HCT116 (cell line): ENCODE data around the gene TMEM89. TPM values are rescaled to one million over a fixed set of nuclear protein-coding genes. Genes with fewer than 3 reads are reported as not detected.

ENCODE experiments used
- ATAC-seq: fragments of 200-7000 bp; cut with Tn5 transposase; 2 replicates; pipeline ENCODE4 v1.9.1; 2020; ENCODE audit warnings: mild to moderate bottlenecking, moderate library complexity
- BruUV-seq: library from RNA; stranded (reverse); fragments of 400-500 nt; replicated peaks from 2 replicates; lab custom pipeline; 2021; lab: Mats Ljungman, UMichigan
- CTCF ChIA-PET: fragments of 300-600 bp; sonication (Branson Sonifier 250); formaldehyde crosslinking; loops from one replicate; lab custom pipeline; 2021; ENCODE audit warnings: antibody characterized with exemption; lab: Charles Lee
- POLR2A ChIA-PET: fragments of 300-600, 350-600 bp; sonication (Branson Sonifier 250); formaldehyde crosslinking; loops from one replicate; lab custom pipeline; 2021; ENCODE audit warnings: antibody characterized with exemption; lab: Charles Lee
- RAD21 ChIA-PET, 2 experiments: fragments of 300-600 bp; sonication (Branson Sonifier 250); formaldehyde crosslinking; loops; one replicate each; lab custom pipeline; 2023; ENCODE audit warnings: low total read pairs in 2 of 2; ENCODE audit not compliant: uncharacterized antibody in 2 of 2, unreplicated experiment in 2 of 2, low non-redundant PET in 1 of 2; lab: Charles Lee
- DNase-seq: peaks from one replicate; pipeline ENCODE4 v3.0.0-alpha.2; 2010; ENCODE audit warnings: low read depth, low spot score
- H2AFZ ChIP-seq: fragments of 200-600 bp; shearing (Covaris generic), sonication (generic); 2 replicates; pipeline ENCODE4 v1.6.1; 2017; ENCODE audit warnings: low read depth, mixed run types, mixed read lengths, antibody characterized with exemption, low read length; ENCODE audit not compliant: poor library complexity, severe bottlenecking
- H3K27ac ChIP-seq: 2 replicates; pipeline ENCODE4 v1.5.1; 2012; ENCODE audit warnings: low read depth, low read length
- H3K27me3 ChIP-seq: fragments of 200-600 bp; sonication (generic); 2 replicates; pipeline ENCODE4 v1.6.1; 2016; ENCODE audit warnings: mixed run types, low read length, mixed read lengths; ENCODE audit not compliant: insufficient read depth
- H3K36me3 ChIP-seq, 2 experiments: fragments of 200-500 bp in 1 of 2; fragments of 200-600 bp in 1 of 2; sonication (Bioruptor generic) in 1 of 2; sonication (generic) in 1 of 2; 2 replicates each; pipeline versions ENCODE4 v1.5.1 to v1.6.1; 2014 to 2016; ENCODE audit warnings: low read length in 2 of 2, inconsistent platforms in 1 of 2, mixed read lengths in 1 of 2, mixed run types in 1 of 2; ENCODE audit not compliant: insufficient read depth in 2 of 2, control insufficient read depth in 1 of 2
- H3K4me1 ChIP-seq, 2 experiments: fragments of 200-600 bp in 1 of 2; sonication (generic) in 1 of 2; 2 replicates each; pipeline versions ENCODE4 v1.5.1 to v1.6.1; 2012 to 2017; ENCODE audit warnings: low read length in 2 of 2, inconsistent platforms in 1 of 2, mild to moderate bottlenecking in 1 of 2, mixed read lengths in 1 of 2, mixed run types in 1 of 2, moderate library complexity in 1 of 2; ENCODE audit not compliant: insufficient read depth in 2 of 2, control insufficient read depth in 1 of 2
- H3K4me2 ChIP-seq: fragments of 200-600 bp; sonication (generic); 2 replicates; pipeline ENCODE4 v1.6.1; 2017; ENCODE audit warnings: mixed run types, low read length, mixed read lengths
- H3K4me3 ChIP-seq, 2 experiments: fragments of 200-600 bp in 1 of 2; sonication (generic) in 1 of 2; replicated peaks in 1 of 2; 2 replicates each; pipeline ENCODE4 v1.5.1; 2011 to 2016; ENCODE audit warnings: low read length in 2 of 2, control low read depth in 1 of 2, low read depth in 1 of 2, mild to moderate bottlenecking in 1 of 2, mixed read lengths in 1 of 2, mixed run types in 1 of 2
- H3K79me2 ChIP-seq: fragments of 200-600 bp; sonication (generic); 2 replicates; pipeline ENCODE4 v1.6.1; 2017; ENCODE audit warnings: mild to moderate bottlenecking, mixed run types, low read length, moderate library complexity, mixed read lengths; ENCODE audit not compliant: insufficient read depth
- H3K9ac ChIP-seq: fragments of 200-600 bp; sonication (generic); 2 replicates; pipeline ENCODE4 v1.6.1; 2016; ENCODE audit warnings: low read length, mixed read lengths
- H3K9me2 ChIP-seq: fragments of 200-600 bp; sonication (generic), shearing (Covaris generic); 2 replicates; pipeline ENCODE4 v1.6.1; 2017; ENCODE audit warnings: mixed run types, mild to moderate bottlenecking, moderate library complexity; ENCODE audit not compliant: insufficient read depth
- H3K9me3 ChIP-seq, 2 experiments: fragments of 200-500 bp in 1 of 2; fragments of 200-600 bp in 1 of 2; sonication (Bioruptor generic) in 1 of 2; sonication (generic) in 1 of 2; 2 replicates each; pipeline ENCODE4 v1.6.1; 2014 to 2017; ENCODE audit warnings: low read length in 2 of 2, mixed read lengths in 2 of 2, inconsistent platforms in 1 of 2, low read depth in 1 of 2, mild to moderate bottlenecking in 1 of 2, mixed run types in 1 of 2, moderate library complexity in 1 of 2; ENCODE audit not compliant: control insufficient read depth in 1 of 2, insufficient read depth in 1 of 2
- H4K20me1 ChIP-seq: fragments of 200-600 bp; sonication (generic), shearing (Covaris generic); 2 replicates; pipeline ENCODE4 v1.6.1; 2017; ENCODE audit warnings: mixed run types, mild to moderate bottlenecking, moderate library complexity; ENCODE audit not compliant: insufficient read depth
- CBX3 ChIP-seq: IDR thresholded peaks from 2 replicates; pipeline ENCODE4 v1.6.1; 2012; ENCODE audit warnings: low read depth
- CTCF ChIP-seq, 3 experiments: fragments of 200-600 bp in 1 of 3; sonication (generic) in 1 of 3; IDR thresholded peaks in 2 of 3; conservative IDR thresholded peaks in 1 of 3; 2 replicates each; pipeline ENCODE4 v1.5.1; 2012 to 2017; ENCODE audit warnings: low read depth in 2 of 3, low read length in 2 of 3, antibody characterized with exemption in 1 of 3, borderline replicate concordance in 1 of 3, control low read depth in 1 of 3, mild to moderate bottlenecking in 1 of 3, mixed read lengths in 1 of 3, mixed run types in 1 of 3, moderate library complexity in 1 of 3; ENCODE audit not compliant: insufficient read depth in 1 of 3
- EGR1 ChIP-seq: IDR thresholded peaks from 2 replicates; pipeline ENCODE4 v1.6.1; 2012; ENCODE audit warnings: low read depth
- EZH2 ChIP-seq: fragments of 200-600 bp; sonication (generic); IDR thresholded peaks from 2 replicates; pipeline ENCODE4 v1.6.1; 2017; ENCODE audit warnings: antibody characterized with exemption, mixed run types
- EZH2phosphoT487 ChIP-seq: fragments of 200-600 bp; IDR thresholded peaks from 2 replicates; pipeline ENCODE4 v1.6.1; 2018; ENCODE audit warnings: antibody characterized with exemption, borderline replicate concordance
- POLR2A ChIP-seq: IDR thresholded peaks from 2 replicates; pipeline ENCODE4 v1.7.0; 2011; ENCODE audit warnings: borderline replicate concordance; ENCODE audit not compliant: insufficient read depth, insufficient read length; ENCODE audit errors: extremely low read depth
- POLR2AphosphoS5 ChIP-seq: IDR thresholded peaks from 2 replicates; pipeline ENCODE4 v1.6.1; 2011; ENCODE audit warnings: mild to moderate bottlenecking, low read depth, low read length, moderate library complexity
- SIN3A ChIP-seq: IDR thresholded peaks from 2 replicates; pipeline ENCODE4 v1.6.1; 2012; ENCODE audit warnings: low read depth
- SP1 ChIP-seq: IDR thresholded peaks from 2 replicates; pipeline ENCODE4 v1.6.1; 2012; ENCODE audit warnings: low read depth
- SRF ChIP-seq: IDR thresholded peaks from 2 replicates; pipeline ENCODE4 v1.6.1; 2012; ENCODE audit warnings: low read depth
- TCF7L2 ChIP-seq: IDR thresholded peaks from 2 replicates; pipeline ENCODE4 v1.7.0; 2011; ENCODE audit warnings: borderline replicate concordance, inconsistent platforms; ENCODE audit not compliant: insufficient read depth, insufficient read length; ENCODE audit errors: extremely low read depth
- YY1 ChIP-seq: IDR thresholded peaks from 2 replicates; pipeline ENCODE4 v1.6.1; 2011; ENCODE audit warnings: low read length, low read depth, moderate library complexity, mild to moderate bottlenecking; ENCODE audit not compliant: insufficient replicate concordance; ENCODE audit errors: extremely low read depth
- ZFX ChIP-seq: fragments of 450-650 bp; IDR thresholded peaks from 2 replicates; pipeline ENCODE4 v1.6.1; 2017
- intact Hi-C: fragments of 100-400 bp; cut with micrococcal nuclease; formaldehyde crosslinking; loops from 2 replicates; pipeline ENCODE4 v1.10.0; 2022
- total RNA-seq: library from RNA; stranded (reverse); gene quantifications from one replicate; pipeline ENCODE4 v1.2.1, GENCODE V29; 2021; ENCODE audit not compliant: unreplicated experiment
- TF ChIP-seq, protein P1 (sequence below): IDR thresholded peaks from 2 replicates; pipeline ENCODE4 v1.6.1; 2011; ENCODE audit warnings: mild to moderate bottlenecking, low read length, moderate library complexity; ENCODE audit not compliant: insufficient replicate concordance; ENCODE audit errors: extremely low read depth
- TF ChIP-seq, protein P2 (sequence below): IDR thresholded peaks from 2 replicates; pipeline ENCODE4 v1.6.1; 2012; ENCODE audit warnings: low read depth

TMEM89 gene
- total RNA-seq, 1 experiment from 2014 or later = 0.49 TPM

GRCh38 chr3:48591886-48592518 is 29.6 kb downstream of the TMEM89 start:
- H3K79me2 ChIP-seq = no peaks in the 10 kb centered on the region
- no peaks in the 10 kb centered on the region for H3K27me3 ChIP-seq
- BruUV-seq = no TSS peak
- H3K9me2 ChIP-seq = no peaks in the 10 kb centered on the region
- H3K9me3 ChIP-seq = no peaks in the 10 kb centered on the region
- DNase-seq (no peak), ATAC-seq (no peak)
- no peak overlapping the region for H3K9ac ChIP-seq
- H3K36me3 ChIP-seq = no peaks in the 10 kb centered on the region
- H3K4me2 ChIP-seq = no peak overlapping the region
- ChIA-PET CTCF (no interaction called here), RAD21 (no interaction called here), POLR2A (no interaction called here)
- TF ChIP-seq EZH2 (no peak), EZH2phosphoT487 (no peak), EGR1 (no peak), POLR2AphosphoS5 (no peak), CBX3 (no peak), SRF (no peak), TCF7L2 (no peak), SP1 (no peak), YY1 (no peak), CTCF (IDR thresholded peaks at IDR 0.05 in 2 of 3, conservative IDR thresholded peaks at IDR 0.05 in 1 of 3; ENCODE audit: borderline replicate concordance in 1 of 3, insufficient read depth in 1 of 3, low read depth in 2 of 3, low read length in 2 of 3) (no peak), SIN3A (no peak), POLR2A (no peak), ZFX (no peak)
- TF ChIP-seq, protein P1, sequence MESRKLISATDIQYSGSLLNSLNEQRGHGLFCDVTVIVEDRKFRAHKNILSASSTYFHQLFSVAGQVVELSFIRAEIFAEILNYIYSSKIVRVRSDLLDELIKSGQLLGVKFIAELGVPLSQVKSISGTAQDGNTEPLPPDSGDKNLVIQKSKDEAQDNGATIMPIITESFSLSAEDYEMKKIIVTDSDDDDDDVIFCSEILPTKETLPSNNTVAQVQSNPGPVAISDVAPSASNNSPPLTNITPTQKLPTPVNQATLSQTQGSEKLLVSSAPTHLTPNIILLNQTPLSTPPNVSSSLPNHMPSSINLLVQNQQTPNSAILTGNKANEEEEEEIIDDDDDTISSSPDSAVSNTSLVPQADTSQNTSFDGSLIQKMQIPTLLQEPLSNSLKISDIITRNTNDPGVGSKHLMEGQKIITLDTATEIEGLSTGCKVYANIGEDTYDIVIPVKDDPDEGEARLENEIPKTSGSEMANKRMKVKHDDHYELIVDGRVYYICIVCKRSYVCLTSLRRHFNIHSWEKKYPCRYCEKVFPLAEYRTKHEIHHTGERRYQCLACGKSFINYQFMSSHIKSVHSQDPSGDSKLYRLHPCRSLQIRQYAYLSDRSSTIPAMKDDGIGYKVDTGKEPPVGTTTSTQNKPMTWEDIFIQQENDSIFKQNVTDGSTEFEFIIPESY = no peak
- TF ChIP-seq, protein P2, sequence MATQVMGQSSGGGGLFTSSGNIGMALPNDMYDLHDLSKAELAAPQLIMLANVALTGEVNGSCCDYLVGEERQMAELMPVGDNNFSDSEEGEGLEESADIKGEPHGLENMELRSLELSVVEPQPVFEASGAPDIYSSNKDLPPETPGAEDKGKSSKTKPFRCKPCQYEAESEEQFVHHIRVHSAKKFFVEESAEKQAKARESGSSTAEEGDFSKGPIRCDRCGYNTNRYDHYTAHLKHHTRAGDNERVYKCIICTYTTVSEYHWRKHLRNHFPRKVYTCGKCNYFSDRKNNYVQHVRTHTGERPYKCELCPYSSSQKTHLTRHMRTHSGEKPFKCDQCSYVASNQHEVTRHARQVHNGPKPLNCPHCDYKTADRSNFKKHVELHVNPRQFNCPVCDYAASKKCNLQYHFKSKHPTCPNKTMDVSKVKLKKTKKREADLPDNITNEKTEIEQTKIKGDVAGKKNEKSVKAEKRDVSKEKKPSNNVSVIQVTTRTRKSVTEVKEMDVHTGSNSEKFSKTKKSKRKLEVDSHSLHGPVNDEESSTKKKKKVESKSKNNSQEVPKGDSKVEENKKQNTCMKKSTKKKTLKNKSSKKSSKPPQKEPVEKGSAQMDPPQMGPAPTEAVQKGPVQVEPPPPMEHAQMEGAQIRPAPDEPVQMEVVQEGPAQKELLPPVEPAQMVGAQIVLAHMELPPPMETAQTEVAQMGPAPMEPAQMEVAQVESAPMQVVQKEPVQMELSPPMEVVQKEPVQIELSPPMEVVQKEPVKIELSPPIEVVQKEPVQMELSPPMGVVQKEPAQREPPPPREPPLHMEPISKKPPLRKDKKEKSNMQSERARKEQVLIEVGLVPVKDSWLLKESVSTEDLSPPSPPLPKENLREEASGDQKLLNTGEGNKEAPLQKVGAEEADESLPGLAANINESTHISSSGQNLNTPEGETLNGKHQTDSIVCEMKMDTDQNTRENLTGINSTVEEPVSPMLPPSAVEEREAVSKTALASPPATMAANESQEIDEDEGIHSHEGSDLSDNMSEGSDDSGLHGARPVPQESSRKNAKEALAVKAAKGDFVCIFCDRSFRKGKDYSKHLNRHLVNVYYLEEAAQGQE = no peak
- intact Hi-C loops = no loop called here
- H4K20me1 ChIP-seq = no peaks in the 10 kb centered on the region
- no peak overlapping the region for H3K27ac ChIP-seq
- H3K4me1 ChIP-seq = peaks cover 11 to 21% of the 10 kb centered on the region in 2 experiments
- no peak overlapping the region for H3K4me3 ChIP-seq
- H2AFZ ChIP-seq = no peak overlapping the region
